H1 (cell line): ENCODE data around the gene SCMH1. TPM values are rescaled to one million over a fixed set of nuclear protein-coding genes. Genes with fewer than 3 reads are reported as not detected.

ENCODE experiments used
- CTCF ChIA-PET: fragments of 300-600 bp; sonication (Branson Sonifier 250); formaldehyde crosslinking; loops from one replicate; lab custom pipeline; 2021; ENCODE audit not compliant: partially characterized antibody; lab: Charles Lee
- POLR2A ChIA-PET: fragments of 300-600 bp; sonication (Branson Sonifier 250); formaldehyde crosslinking; loops from one replicate; lab custom pipeline; 2021; ENCODE audit warnings: inconsistent platforms; ENCODE audit not compliant: partially characterized antibody; lab: Charles Lee
- DNase-seq, 2 experiments: peaks; one replicate each; pipeline versions ENCODE4 v3.0.0 to v3.0.0-alpha.2; 2010 to 2022; ENCODE audit warnings: low spot score in 2 of 2, low read depth in 1 of 2, mixed read lengths in 1 of 2
- FAIRE-seq: peaks from 2 replicates; lab custom pipeline; 2011; peaks lifted over from hg19 to GRCh38; lab: Jason Lieb, UNC
- H2AFZ ChIP-seq: 2 replicates; pipeline ENCODE4 v1.8.1; 2012; ENCODE audit warnings: low read length, inconsistent platforms
- H2AK5ac ChIP-seq: 2 replicates; pipeline ENCODE4 v1.6.1; 2013; ENCODE audit warnings: low read depth, low read length
- H2BK120ac ChIP-seq: replicated peaks from 2 replicates; pipeline ENCODE3; 2013; ENCODE audit warnings: low read depth, low read length, inconsistent platforms
- H2BK12ac ChIP-seq: 2 replicates; pipeline ENCODE4 v1.6.1; 2013; ENCODE audit warnings: low read depth, low read length
- H2BK15ac ChIP-seq: 2 replicates; pipeline ENCODE4 v1.6.1; 2013; ENCODE audit warnings: low read length
- H2BK20ac ChIP-seq: 2 replicates; pipeline ENCODE4 v1.6.1; 2013; ENCODE audit warnings: low read length
- H2BK5ac ChIP-seq: 2 replicates; pipeline ENCODE4 v1.6.1; 2013; ENCODE audit warnings: low read depth, low read length
- H3K14ac ChIP-seq: 2 replicates; pipeline ENCODE4 v1.6.1; 2013; ENCODE audit warnings: inconsistent platforms; ENCODE audit not compliant: insufficient read length
- H3K18ac ChIP-seq: 2 replicates; pipeline ENCODE4 v1.6.1; 2013; ENCODE audit warnings: low read length; ENCODE audit errors: extremely low read depth
- H3K23ac ChIP-seq: 2 replicates; pipeline ENCODE4 v1.6.1; 2013; ENCODE audit warnings: inconsistent platforms; ENCODE audit not compliant: insufficient read length
- H3K23me2 ChIP-seq: 2 replicates; pipeline ENCODE4 v1.6.1; 2013; ENCODE audit warnings: low read depth, low read length
- H3K27ac ChIP-seq: 2 replicates; pipeline ENCODE4 v1.6.1; 2011; ENCODE audit warnings: low read depth, low read length, inconsistent platforms
- H3K27me3 ChIP-seq, 4 experiments: replicated peaks in 1 of 4; 1 replicate in 1 of 4; 2 replicates in 3 of 4; pipeline versions ENCODE4 v1.6.1 to v1.8.1; 2011 to 2013; ENCODE audit warnings: low read length in 3 of 4, mild to moderate bottlenecking in 3 of 4, inconsistent platforms in 2 of 4, mixed read lengths in 2 of 4, moderate library complexity in 1 of 4; ENCODE audit not compliant: control insufficient read depth in 3 of 4, insufficient read depth in 3 of 4; ENCODE audit errors: extremely low read depth in 1 of 4
- H3K36me3 ChIP-seq, 4 experiments: 2 replicates each; pipeline versions ENCODE4 v1.6.1 to v1.8.1; 2011 to 2013; ENCODE audit warnings: mild to moderate bottlenecking in 4 of 4, low read length in 3 of 4, moderate library complexity in 2 of 4, control low read depth in 1 of 4, inconsistent platforms in 1 of 4; ENCODE audit not compliant: insufficient read depth in 4 of 4, control insufficient read depth in 2 of 4
- H3K4ac ChIP-seq: replicated peaks from 2 replicates; pipeline ENCODE3; 2013; ENCODE audit warnings: low read length, low read depth, mixed read lengths, inconsistent platforms; ENCODE audit not compliant: insufficient read length
- H3K4me1 ChIP-seq, 4 experiments: replicated peaks in 1 of 4; 1 replicate in 1 of 4; 2 replicates in 3 of 4; pipeline versions ENCODE4 v1.6.1 to v1.8.1; 2011 to 2013; ENCODE audit warnings: low read length in 3 of 4, inconsistent platforms in 2 of 4, mixed read lengths in 1 of 4; ENCODE audit not compliant: insufficient read depth in 4 of 4, control insufficient read depth in 3 of 4
- H3K4me2 ChIP-seq, 2 experiments: 2 replicates each; pipeline versions ENCODE4 v1.6.1 to v1.8.1; 2011 to 2013; ENCODE audit warnings: low read depth in 2 of 2, low read length in 2 of 2, control low read depth in 1 of 2, inconsistent platforms in 1 of 2, mild to moderate bottlenecking in 1 of 2; ENCODE audit not compliant: insufficient read depth in 1 of 2
- H3K4me3 ChIP-seq, 4 experiments: fragments of 200-600, 300-600 bp in 1 of 4; sonication (generic), shearing (Covaris generic), sonication (Bioruptor Twin) in 1 of 4; 2 replicates each; pipeline versions ENCODE4 v1.5.1 to v1.8.1; 2011 to 2016; ENCODE audit warnings: low read length in 4 of 4, low read depth in 3 of 4, control low read depth in 2 of 4, inconsistent platforms in 2 of 4, mild to moderate bottlenecking in 2 of 4, mixed read lengths in 1 of 4, moderate library complexity in 1 of 4; ENCODE audit not compliant: insufficient read depth in 2 of 4; ENCODE audit errors: extremely low read depth in 1 of 4
- H3K56ac ChIP-seq: replicated peaks from 2 replicates; pipeline ENCODE3; 2013; ENCODE audit warnings: low read depth, mild to moderate bottlenecking, mixed read lengths, low read length, inconsistent platforms; ENCODE audit not compliant: insufficient read length
- H3K79me1 ChIP-seq: 2 replicates; pipeline ENCODE4 v1.6.1; 2013; ENCODE audit warnings: low read depth, low read length, control low read depth
- H3K79me2 ChIP-seq, 2 experiments: 2 replicates each; pipeline versions ENCODE4 v1.6.1 to v1.8.1; 2012 to 2013; ENCODE audit warnings: low read length in 2 of 2, mild to moderate bottlenecking in 2 of 2, inconsistent platforms in 1 of 2; ENCODE audit not compliant: insufficient read depth in 2 of 2, control insufficient read depth in 1 of 2
- H3K9ac ChIP-seq, 4 experiments: replicated peaks in 1 of 4; 1 replicate in 1 of 4; 2 replicates in 3 of 4; pipeline versions ENCODE4 v1.6.1 to v1.8.1; 2011 to 2013; ENCODE audit warnings: low read depth in 3 of 4, low read length in 3 of 4, control low read depth in 2 of 4, mild to moderate bottlenecking in 2 of 4, moderate library complexity in 2 of 4, inconsistent platforms in 1 of 4; ENCODE audit errors: extremely low read depth in 1 of 4
- H3K9me3 ChIP-seq, 2 experiments: 2 replicates each; pipeline versions ENCODE4 v1.6.1 to v1.8.1; 2012 to 2013; ENCODE audit warnings: mild to moderate bottlenecking in 2 of 2, moderate library complexity in 2 of 2, control low read depth in 1 of 2, inconsistent platforms in 1 of 2, low read depth in 1 of 2, low read length in 1 of 2, mixed read lengths in 1 of 2; ENCODE audit not compliant: insufficient read depth in 2 of 2
- H4K20me1 ChIP-seq, 2 experiments: replicated peaks in 1 of 2; 2 replicates each; pipeline versions ENCODE3 to v1.8.1; 2011 to 2013; ENCODE audit warnings: inconsistent platforms in 2 of 2, low read length in 2 of 2, mild to moderate bottlenecking in 1 of 2; ENCODE audit not compliant: insufficient read depth in 2 of 2, control insufficient read depth in 1 of 2
- H4K5ac ChIP-seq: 2 replicates; pipeline ENCODE4 v1.6.1; 2013; ENCODE audit warnings: low read length, low read depth, mixed read lengths, inconsistent platforms; ENCODE audit not compliant: insufficient read length
- H4K8ac ChIP-seq: 2 replicates; pipeline ENCODE4 v1.8.0; 2013; ENCODE audit warnings: mild to moderate bottlenecking, moderate library complexity, low read length, inconsistent platforms; ENCODE audit not compliant: insufficient read depth; ENCODE audit errors: extremely low read depth
- H4K91ac ChIP-seq: replicated peaks from 2 replicates; pipeline ENCODE3; 2013; ENCODE audit warnings: low read length, mixed read lengths, inconsistent platforms; ENCODE audit not compliant: insufficient read length
- CHD2 ChIP-seq: IDR thresholded peaks from 2 replicates; pipeline ENCODE4 v1.6.1; 2012; ENCODE audit warnings: low read length, improper control_type of control experiment
- CTBP2 ChIP-seq: IDR thresholded peaks from 2 replicates; pipeline ENCODE4 v1.7.0; 2011; ENCODE audit warnings: borderline replicate concordance, mild to moderate bottlenecking, moderate library complexity, mixed read lengths, low read length; ENCODE audit not compliant: insufficient read depth, insufficient read length
- EZH2 ChIP-seq: fragments of 200-600 bp; sonication (generic); IDR thresholded peaks from 2 replicates; pipeline ENCODE4 v1.7.1; 2012; ENCODE audit warnings: low read depth, mild to moderate bottlenecking, moderate library complexity, low read length, inconsistent platforms; ENCODE audit not compliant: severe bottlenecking
- HDAC2 ChIP-seq, 2 experiments: fragments of 300-600 bp in 1 of 2; sonication (generic) in 1 of 2; IDR thresholded peaks; 2 replicates each; pipeline ENCODE4 v1.6.1; 2011 to 2012; ENCODE audit warnings: low read depth in 2 of 2, low read length in 2 of 2, mild to moderate bottlenecking in 2 of 2, moderate library complexity in 2 of 2, borderline replicate concordance in 1 of 2, inconsistent platforms in 1 of 2
- HDAC6 ChIP-seq: IDR thresholded peaks from one replicate; pipeline ENCODE4 v1.7.1; 2012; ENCODE audit warnings: low read depth, mild to moderate bottlenecking, inconsistent platforms, low read length, moderate library complexity
- NRF1 ChIP-seq: IDR thresholded peaks from 2 replicates; pipeline ENCODE4 v1.6.1; 2011; ENCODE audit warnings: mild to moderate bottlenecking, low read depth, low read length, improper control_type of control experiment
- SP4 ChIP-seq: IDR thresholded peaks from 2 replicates; pipeline ENCODE4 v1.6.1; 2012; ENCODE audit warnings: low read length, inconsistent platforms
- YY1 ChIP-seq: IDR thresholded peaks from 2 replicates; pipeline ENCODE4 v1.6.1; 2011; ENCODE audit warnings: low read depth, mild to moderate bottlenecking, low read length
- WGBS, 2 experiments: shearing (Covaris generic) in 1 of 2; methylation state at CpG; one replicate each; pipeline versions ENCODE4 v1.1.6 to v1.1.7; 2013 to 2015; ENCODE audit warnings: low lambda C conversion rate in 2 of 2, mixed read lengths in 2 of 2, inconsistent platforms in 1 of 2, low coverage in 1 of 2, missing lambda C conversion rate in 1 of 2; ENCODE audit not compliant: insufficient replicate concordance in 2 of 2, insufficient coverage in 1 of 2, insufficient read length in 1 of 2; ENCODE audit errors: extremely low coverage in 1 of 2, missing lambda C conversion rate in 1 of 2; 5-methylcytosine and 5-hydroxymethylcytosine counted together
- polyA plus RNA-seq, 7 experiments: library from polyadenylated mRNA; depleted of rRNA in 3 of 7; stranded (reverse) in 5 of 7; unstranded in 2 of 7; fragments of >200 nt in 5 of 7; fragments of 200-250 nt in 2 of 7; gene quantifications; 1 replicate in 5 of 7; 2 replicates in 1 of 7; 4 replicates in 1 of 7; pipeline versions ENCODE4 v1.2.1 to v1.2.3, GENCODE V29; 2011 to 2013; ENCODE audit warnings: missing spikeins in 2 of 7, mixed read lengths in 2 of 7
- total RNA-seq: library from RNA; stranded (reverse); fragmentation: NEBNext Ultra II Directional; extraction: Animal tissue kit (Norgen Biotek cat#: 25700); gene quantifications from 2 replicates; pipeline ENCODE4 v1.2.1, GENCODE V29; 2021
- TF ChIP-seq, protein P1 (sequence below): IDR thresholded peaks from 2 replicates; pipeline ENCODE4 v1.6.1; 2012; ENCODE audit warnings: inconsistent platforms
- TF ChIP-seq, protein P2 (sequence below), 3 experiments: IDR thresholded peaks; 1 replicate in 2 of 3; 2 replicates in 1 of 3; pipeline versions ENCODE4 v1.5.1 to v1.6.1; 2011; ENCODE audit warnings: low read length in 3 of 3, mild to moderate bottlenecking in 3 of 3, inconsistent platforms in 2 of 3, low read depth in 1 of 3, moderate library complexity in 1 of 3; ENCODE audit not compliant: insufficient read depth in 1 of 3; ENCODE audit errors: control extremely low read depth in 1 of 3

SCMH1 gene
- total and polyA plus RNA-seq, 2 of the 8 experiments (the other 6 are each of a cell fraction or from before 2014, with no cell fraction given) = 16.6 to 30.7 TPM

DNA sequence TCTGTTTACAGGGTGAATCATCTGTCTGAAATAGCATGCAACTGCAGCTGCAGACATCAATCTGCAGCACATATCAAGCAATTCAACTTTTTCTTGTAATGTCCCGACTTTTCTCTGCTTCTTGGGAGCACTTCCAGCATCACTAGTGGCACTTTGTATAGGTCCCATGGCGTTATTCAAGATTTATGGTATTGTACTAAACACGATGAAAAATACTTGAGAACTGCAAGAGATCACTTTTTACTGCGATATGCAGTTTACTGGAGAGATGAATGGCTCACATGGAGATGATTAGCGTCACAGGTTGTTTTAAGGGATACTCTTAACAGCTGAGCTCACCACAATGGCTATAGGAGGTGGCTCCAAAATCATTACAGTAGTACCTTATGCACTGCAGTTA, 7.2 kb upstream of the SCMH1 start:
- FAIRE-seq = no peak
- Histone ChIP-seq H2BK5ac (no peak overlapping the region), H4K91ac (no peak overlapping the region), H3K36me3 (no peaks in the 10 kb centered on the region), H3K56ac (no peak overlapping the region), H3K4me2 (no peak overlapping the region), H4K5ac (no peak overlapping the region), H4K8ac (no peak overlapping the region), H3K27me3 (no peaks in the 10 kb centered on the region), H3K4me1 (no peaks in the 10 kb centered on the region), H3K79me1 (no peaks in the 10 kb centered on the region), H2AFZ (no peak overlapping the region), H3K18ac (no peak overlapping the region), H2BK15ac (no peak overlapping the region), H2BK12ac (no peak overlapping the region), H3K27ac (no peak overlapping the region), H3K23me2 (no peaks in the 10 kb centered on the region), H4K20me1 (no peaks in the 10 kb centered on the region), H2BK120ac (no peak overlapping the region), H3K9me3 (no peaks in the 10 kb centered on the region), H3K9ac (no peak overlapping the region), H3K4ac (no peak overlapping the region), H3K79me2 (no peaks in the 10 kb centered on the region), H3K4me3 (no peak overlapping the region), H3K23ac (no peak overlapping the region), H2BK20ac (no peak overlapping the region), H3K14ac (no peak overlapping the region), H2AK5ac (no peak overlapping the region)
- POLR2A ChIA-PET = no interaction called here
- CTCF ChIA-PET = interaction anchor here (0.7 kb wide), 1 partner anchor 13 kb away, joined by 3 read pairs; no protein-coding TSS in a partner anchor
- DNase-seq = no peak
- no peak for TF ChIP-seq YY1
- no peak for TF ChIP-seq CHD2
- TF ChIP-seq, protein P1, sequence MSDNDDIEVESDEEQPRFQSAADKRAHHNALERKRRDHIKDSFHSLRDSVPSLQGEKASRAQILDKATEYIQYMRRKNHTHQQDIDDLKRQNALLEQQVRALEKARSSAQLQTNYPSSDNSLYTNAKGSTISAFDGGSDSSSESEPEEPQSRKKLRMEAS = no peak
- no peak for TF ChIP-seq HDAC6
- TF ChIP-seq SP4 = no peak
- no peak for TF ChIP-seq NRF1
- no peak for TF ChIP-seq HDAC2 (IDR thresholded peaks at IDR 0.05; ENCODE audit: borderline replicate concordance in 1 of 2, low read depth in 2 of 2, low read length in 2 of 2)
- no peak for TF ChIP-seq EZH2
- no peak for TF ChIP-seq CTBP2
- TF ChIP-seq, protein P2, sequence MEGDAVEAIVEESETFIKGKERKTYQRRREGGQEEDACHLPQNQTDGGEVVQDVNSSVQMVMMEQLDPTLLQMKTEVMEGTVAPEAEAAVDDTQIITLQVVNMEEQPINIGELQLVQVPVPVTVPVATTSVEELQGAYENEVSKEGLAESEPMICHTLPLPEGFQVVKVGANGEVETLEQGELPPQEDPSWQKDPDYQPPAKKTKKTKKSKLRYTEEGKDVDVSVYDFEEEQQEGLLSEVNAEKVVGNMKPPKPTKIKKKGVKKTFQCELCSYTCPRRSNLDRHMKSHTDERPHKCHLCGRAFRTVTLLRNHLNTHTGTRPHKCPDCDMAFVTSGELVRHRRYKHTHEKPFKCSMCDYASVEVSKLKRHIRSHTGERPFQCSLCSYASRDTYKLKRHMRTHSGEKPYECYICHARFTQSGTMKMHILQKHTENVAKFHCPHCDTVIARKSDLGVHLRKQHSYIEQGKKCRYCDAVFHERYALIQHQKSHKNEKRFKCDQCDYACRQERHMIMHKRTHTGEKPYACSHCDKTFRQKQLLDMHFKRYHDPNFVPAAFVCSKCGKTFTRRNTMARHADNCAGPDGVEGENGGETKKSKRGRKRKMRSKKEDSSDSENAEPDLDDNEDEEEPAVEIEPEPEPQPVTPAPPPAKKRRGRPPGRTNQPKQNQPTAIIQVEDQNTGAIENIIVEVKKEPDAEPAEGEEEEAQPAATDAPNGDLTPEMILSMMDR (IDR thresholded peaks at IDR 0.05; ENCODE audit: control extremely low read depth in 1 of 3, insufficient read depth in 1 of 3, low read depth in 1 of 3, low read length in 3 of 3) = no peak
- WGBS, 2 experiments = 92% methylated on average over 5 of the region's 5 CpGs; no CpG with 5 or more reads in 1 of the 2 experiments
